K562 (cell line): ENCODE measurements around the gene MINAR1. TPM values are rescaled to one million over a fixed set of nuclear protein-coding genes. Genes with fewer than 3 reads are reported as not detected.

Experiments used
- ATAC-seq: fragments of 200-7000 bp; cut with Tn5 transposase; 3 replicates; pipeline ENCODE4 v1.9.1; 2020; ENCODE audit warnings: moderate library complexity
- BruUV-seq: library from RNA; stranded (reverse); fragments of 400-500 nt; replicated peaks from 2 replicates; lab custom pipeline; 2021; lab: Mats Ljungman, UMichigan
- CTCF ChIA-PET: fragments of 300-600 bp; formaldehyde crosslinking; extraction: SDS; loops from one replicate; lab custom pipeline; 2021; ENCODE audit warnings: low intra/inter-chr PET ratio; lab: Yijun Ruan, JAX
- POLR2A ChIA-PET: fragments of 300-600, 350-650 bp; sonication (Branson Sonifier 250); formaldehyde crosslinking; extraction: SDS; loops from one replicate; lab custom pipeline; 2021; ENCODE audit warnings: antibody characterized with exemption, inconsistent platforms; lab: Yijun Ruan, JAX
- DNase-seq, 4 experiments: peaks; one replicate each; pipeline versions ENCODE4 v3.0.0 to v3.0.0-alpha.2; 2011 to 2018; ENCODE audit warnings: low spot score in 3 of 4, mixed read lengths in 3 of 4; ENCODE audit errors: extremely low read depth in 1 of 4
- FAIRE-seq: peaks from 2 replicates; lab custom pipeline; 2011; peaks lifted over from hg19 to GRCh38; lab: Jason Lieb, UNC
- H2AFZ ChIP-seq: 2 replicates; pipeline ENCODE4 v1.6.0; 2011; ENCODE audit warnings: low read depth, low read length, control low read depth, inconsistent platforms
- H3K27ac ChIP-seq: fragments of 200-600 bp; 3 replicates; pipeline ENCODE4 v1.8.0; 2011; ENCODE audit warnings: low read depth, mild to moderate bottlenecking, control low read depth, inconsistent platforms, low read length, moderate library complexity, mixed read lengths; ENCODE audit errors: extremely low read depth
- H3K27me3 ChIP-seq, 2 experiments: fragments of 300-600 bp in 1 of 2; 2 replicates in 1 of 2; 3 replicates in 1 of 2; pipeline versions ENCODE4 v1.6.0 to v1.8.0; 2011; ENCODE audit warnings: inconsistent platforms in 2 of 2, low read length in 2 of 2, mild to moderate bottlenecking in 1 of 2, mixed read lengths in 1 of 2, moderate library complexity in 1 of 2; ENCODE audit not compliant: control insufficient read depth in 2 of 2, insufficient read depth in 2 of 2
- H3K36me3 ChIP-seq: fragments of 300-600 bp; 3 replicates; pipeline ENCODE4 v1.8.0; 2011; ENCODE audit warnings: mild to moderate bottlenecking, low read length, inconsistent platforms; ENCODE audit not compliant: control insufficient read depth, insufficient read depth
- H3K4me1 ChIP-seq, 2 experiments: fragments of 200-600 bp in 1 of 2; replicated peaks in 1 of 2; 2 replicates in 1 of 2; 3 replicates in 1 of 2; pipeline versions ENCODE4 v1.5.1 to v1.8.0; 2011; ENCODE audit warnings: inconsistent platforms in 2 of 2, low read length in 2 of 2, mild to moderate bottlenecking in 1 of 2, mixed read lengths in 1 of 2, moderate library complexity in 1 of 2; ENCODE audit not compliant: control insufficient read depth in 2 of 2, insufficient read depth in 2 of 2
- H3K4me2 ChIP-seq: 2 replicates; pipeline ENCODE4 v1.6.1; 2011; ENCODE audit warnings: low read length, control low read depth, inconsistent platforms, mixed read lengths; ENCODE audit not compliant: insufficient read depth
- H3K4me3 ChIP-seq: fragments of 200-600 bp; sonication (generic), shearing (Covaris generic); 2 replicates; pipeline ENCODE4 v1.5.1; 2016; ENCODE audit warnings: control low read depth, inconsistent platforms
- H3K79me2 ChIP-seq: fragments of 200-600 bp; 3 replicates; pipeline ENCODE4 v1.8.0; 2011; ENCODE audit warnings: low read length, inconsistent platforms; ENCODE audit not compliant: control insufficient read depth, insufficient read depth
- H3K9ac ChIP-seq, 2 experiments: 2 replicates each; pipeline versions ENCODE4 v1.6.0 to v1.6.1; 2011; ENCODE audit warnings: low read depth in 2 of 2, low read length in 2 of 2, control low read depth in 1 of 2, inconsistent platforms in 1 of 2, mild to moderate bottlenecking in 1 of 2, mixed read lengths in 1 of 2; ENCODE audit not compliant: insufficient read depth in 1 of 2
- H3K9me1 ChIP-seq: one replicate; pipeline ENCODE4 v1.6.0; 2011; ENCODE audit warnings: inconsistent platforms, mild to moderate bottlenecking, low read length, moderate library complexity; ENCODE audit not compliant: control insufficient read depth, insufficient read depth
- H3K9me3 ChIP-seq: replicated peaks from 2 replicates; pipeline ENCODE4 v1.5.1; 2011; ENCODE audit warnings: low read depth, low read length, inconsistent platforms; ENCODE audit not compliant: control insufficient read depth, insufficient read depth
- H4K20me1 ChIP-seq: replicated peaks from 2 replicates; pipeline ENCODE4 v1.6.1; 2011; ENCODE audit warnings: low read length, inconsistent platforms, mixed read lengths; ENCODE audit not compliant: control insufficient read depth, insufficient read depth
- BRD4 ChIP-seq: fragments of 200-600 bp; sonication (generic); IDR thresholded peaks from 2 replicates; pipeline ENCODE4 v1.6.1; 2017; ENCODE audit warnings: inconsistent platforms
- DNMT1 ChIP-seq: fragments of 450-650 bp; IDR thresholded peaks from 2 replicates; pipeline ENCODE4 v1.6.1; 2016; ENCODE audit warnings: antibody characterized with exemption, mild to moderate bottlenecking
- ELF1 ChIP-seq: fragments of 200-800 bp; sonication (Bioruptor generic); IDR thresholded peaks from 2 replicates; pipeline ENCODE4 v1.6.1; 2016; ENCODE audit warnings: missing genetic modification characterization, missing compliant biosample characterization
- HBP1 ChIP-seq: fragments of 450-650 bp; formaldehyde crosslinking; IDR thresholded peaks from 2 replicates; pipeline ENCODE4 v1.4.0; 2022; ENCODE audit warnings: missing genetic modification characterization
- HES1 ChIP-seq: fragments of 450-650 bp; IDR thresholded peaks from 2 replicates; pipeline ENCODE4 v1.6.1; 2016; ENCODE audit warnings: low read depth, mild to moderate bottlenecking, moderate library complexity
- HNRNPUL1 ChIP-seq: fragments of 200-400 bp; formaldehyde crosslinking; IDR thresholded peaks from 2 replicates; pipeline ENCODE4 v1.6.1; 2017; ENCODE audit warnings: low read length
- MAX ChIP-seq: sonication (generic); formaldehyde crosslinking; IDR thresholded peaks from 2 replicates; pipeline ENCODE4 v1.9.0; 2022; ENCODE audit warnings: mild to moderate bottlenecking, missing genetic modification reagents
- MCM3 ChIP-seq: fragments of 450-650 bp; IDR thresholded peaks from 2 replicates; pipeline ENCODE4 v1.6.1; 2016
- NCOA4 ChIP-seq: fragments of 450-650 bp; IDR thresholded peaks from 2 replicates; pipeline ENCODE4 v1.6.1; 2018; ENCODE audit warnings: mild to moderate bottlenecking; ENCODE audit not compliant: partially characterized antibody
- ZFP30 ChIP-seq: fragments of 250-450 bp; sonication (Bioruptor Pico); IDR thresholded peaks from 2 replicates; pipeline ENCODE4 v1.8.0; 2022; ENCODE audit warnings: moderate library complexity, mild to moderate bottlenecking, inconsistent platforms, borderline replicate concordance
- ZNF436 ChIP-seq: fragments of 250-450, 450-650 bp; sonication (Bioruptor Pico); formaldehyde crosslinking; IDR thresholded peaks from 2 replicates; pipeline ENCODE4 v1.7.0; 2020; ENCODE audit warnings: mild to moderate bottlenecking
- ZNF584 ChIP-seq: fragments of 200-800 bp; sonication (Bioruptor generic); IDR thresholded peaks from 2 replicates; pipeline ENCODE4 v1.6.1; 2016; ENCODE audit warnings: low read depth, mild to moderate bottlenecking, missing genetic modification characterization, missing compliant biosample characterization
- ZNF707 ChIP-seq: fragments of 250-450 bp; sonication (Bioruptor Pico); conservative IDR thresholded peaks from 2 replicates; pipeline ENCODE4 v1.8.0; 2022; ENCODE audit warnings: inconsistent platforms, mild to moderate bottlenecking, moderate library complexity
- ZNF740 ChIP-seq, 3 experiments: fragments of 200-800 bp in 1 of 3; sonication (Bioruptor generic) in 1 of 3; sonication (generic) in 1 of 3; formaldehyde crosslinking in 1 of 3; IDR thresholded peaks; 2 replicates each; pipeline versions ENCODE4 v1.6.1 to v1.8.0; 2016 to 2022; ENCODE audit warnings: mild to moderate bottlenecking in 2 of 3, missing compliant biosample characterization in 2 of 3, missing genetic modification characterization in 2 of 3, missing genetic modification reagents in 1 of 3
- WGBS: fragments of 100-300 bp; shearing (Covaris generic); methylation state at CpG from one replicate; pipeline ENCODE4 v1.1.6; 2016; ENCODE audit warnings: low coverage, mixed read lengths; ENCODE audit not compliant: insufficient coverage; ENCODE audit errors: missing lambda C conversion rate; 5-methylcytosine and 5-hydroxymethylcytosine counted together
- in situ Hi-C: fragments of 300-500 bp; cut with MboI; formaldehyde crosslinking; loops from 4 replicates; pipeline ENCODE4 v1.15.0; 2018; ENCODE audit warnings: inconsistent platforms, mixed read lengths
- intact Hi-C: fragments of 100-400 bp; cut with micrococcal nuclease; formaldehyde crosslinking; loops from 2 replicates; pipeline ENCODE4 v1.14.2; 2022
- polyA plus RNA-seq, 8 experiments: library from polyadenylated mRNA; depleted of rRNA in 4 of 8; stranded (reverse) in 5 of 8; unstranded in 3 of 8; fragments of >200 nt; fragmentation: Nextera tagmentation in 2 of 8; fragmentation: Illumina TruSeq in 1 of 8; extraction: Ambion mirVana in 2 of 8; extraction: Trizol in 1 of 8; gene quantifications; 2 replicates each; pipeline versions ENCODE4 v1.2.1 to v1.2.3, GENCODE V29; 2011 to 2014; ENCODE audit warnings: inconsistent platforms in 1 of 8, missing spikeins in 1 of 8
- total RNA-seq, 7 experiments: library from RNA; depleted of rRNA in 6 of 7; stranded (reverse); fragments of >200 nt in 6 of 7; fragmentation: Illumina TruSeq in 2 of 7; extraction: Trizol in 2 of 7; gene quantifications; 2 replicates each; pipeline versions ENCODE4 v1.2.1 to v1.2.3, GENCODE V29; 2011 to 2021; ENCODE audit warnings: low replicate concordance in 1 of 7

Gene MINAR1
- total and polyA plus RNA-seq, 9 of the 15 experiments (the other 6 are each of a cell fraction or from before 2014, with no cell fraction given) = 0.21 to 1.2 (median 0.52) TPM

GRCh38 chr15:79431636-79432344, at the start of gene MINAR1 (continued):
- TF ChIP-seq ZNF584 (CRISPR knock-in tag) (no peak), ZNF707 (CRISPR knock-in tag) (no peak), MCM3 (no peak), NCOA4 (no peak), HNRNPUL1 (no peak), DNMT1 (no peak), MAX (no peak), HBP1 (CRISPR knock-in tag) (no peak), BRD4 (no peak)

GRCh38 chr15:79394231-79394630, 37.9 kb upstream of the MINAR1 start:
- in situ Hi-C loops = no loop called here
- Histone ChIP-seq H2AFZ (no peak overlapping the region), H3K9me1 (no peaks in the 10 kb centered on the region), H4K20me1 (no peaks in the 10 kb centered on the region), H3K27me3 (no peaks in the 10 kb centered on the region), H3K4me2 (no peak overlapping the region), H3K9ac (no peak overlapping the region), H3K36me3 (no peaks in the 10 kb centered on the region), H3K4me3 (no peak overlapping the region), H3K9me3 (no peaks in the 10 kb centered on the region), H3K27ac (no peak overlapping the region), H3K4me1 (no peaks in the 10 kb centered on the region), H3K79me2 (no peaks in the 10 kb centered on the region)
- CTCF ChIA-PET = no interaction called here
- intact Hi-C loops = no loop called here
- FAIRE-seq (no peak), ATAC-seq (no peak), DNase-seq (no peak)
- BruUV-seq = no TSS peak
- POLR2A ChIA-PET = interaction anchor here (1.3 kb wide), 1 partner anchor 11 kb away, joined by 5 read pairs; no protein-coding TSS in a partner anchor
- TF ChIP-seq ZNF436 (CRISPR knock-in tag) (no peak), HES1 (no peak), ELF1 (no peak), ZNF740 (CRISPR knock-in tag; IDR thresholded peaks at IDR 0.05) (no peak), ZNF740 (tag; IDR thresholded peaks at IDR 0.05) (no peak), ZFP30 (CRISPR knock-in tag) (no peak)
- WGBS = 13% methylated on average over 4 of the region's 4 CpGs
